ENCODE data around the gene SSTR4. TPM values are rescaled to one million over a fixed set of nuclear protein-coding genes. Genes with fewer than 3 reads are reported as not detected.

Gene SSTR4
- total and polyA plus RNA-seq, 2 donors (not counting 3 experiments of a cell fraction or from before 2014, with no cell fraction given) = not detected

- no peak overlapping the region for H2AFZ ChIP-seq (ENCODE audit: low read depth, low read length)
- BruUV-seq (replicated peaks) = no TSS peak
- H4K20me1 ChIP-seq (replicated peaks; ENCODE audit: control insufficient read depth, extremely low read depth, insufficient read depth, low read length) = no peaks in the 10 kb centered on the region
- H3K4me3 ChIP-seq (replicated peaks in 1 of 3; ENCODE audit: insufficient read depth in 1 of 3, low read depth in 1 of 3, low read length in 3 of 3) = no peak overlapping the region
- no peak for DNase-seq (ENCODE audit: low read depth, low spot score)
- intact Hi-C loops (cut with micrococcal nuclease) = no loop called here
- FAIRE-seq = no peak
- TF ChIP-seq GATA2 (IDR thresholded peaks at IDR 0.05; ENCODE audit: insufficient read depth, insufficient read length, low read depth, low read length) (no peak), POLR2AphosphoS5 (IDR thresholded peaks at IDR 0.05; ENCODE audit: insufficient read depth, low read depth, low read length) (no peak), CTCF (IDR thresholded peaks at IDR 0.05; ENCODE audit: extremely low read depth in 1 of 2, insufficient read depth in 1 of 2, low read depth in 1 of 2, low read length in 2 of 2) (no peak), MAX (IDR thresholded peaks at IDR 0.05; ENCODE audit: insufficient read depth, insufficient read length) (no peak), FOS (IDR thresholded peaks at IDR 0.05; ENCODE audit: borderline replicate concordance, insufficient read depth, low read length) (no peak), EZH2 (IDR thresholded peaks at IDR 0.05; ENCODE audit: borderline replicate concordance, low read depth, low read length, severe bottlenecking) (no peak), POLR2A (IDR thresholded peaks at IDR 0.05; ENCODE audit: low read depth, low read length) (no peak), JUN (IDR thresholded peaks at IDR 0.05; ENCODE audit: borderline replicate concordance, insufficient read depth, insufficient read length, low read depth) (no peak), MYC (IDR thresholded peaks at IDR 0.05; ENCODE audit: low read depth, low read length) (no peak)
- no peaks in the 10 kb centered on the region for H3K9me3 ChIP-seq (replicated peaks; ENCODE audit: control insufficient read depth, insufficient read depth, low read length)
- H3K4me2 ChIP-seq (ENCODE audit: insufficient read depth, low read length) = no peak overlapping the region
- H3K79me2 ChIP-seq (ENCODE audit: control insufficient read depth, insufficient read depth, low read length) = no peaks in the 10 kb centered on the region
- dilution Hi-C loops (cut with MboI; ENCODE audit: extremely low pct_ligation_motif_present, low sequenced_read_pairs) = no loop called here
- no peaks in the 10 kb centered on the region for H3K4me1 ChIP-seq (ENCODE audit: control insufficient read depth, extremely low read depth, insufficient read depth, low read length)
- H3K9me1 ChIP-seq (replicated peaks; ENCODE audit: control insufficient read depth, extremely low read depth, insufficient read depth, low read length) = no peaks in the 10 kb centered on the region
- no peak overlapping the region for H3K27ac ChIP-seq (ENCODE audit: insufficient read depth, low read depth, low read length)
- no peaks in the 10 kb centered on the region for H3K27me3 ChIP-seq (ENCODE audit: control insufficient read depth in 2 of 2, insufficient read depth in 2 of 2, low read length in 2 of 2)
- H3K36me3 ChIP-seq (ENCODE audit: control insufficient read depth in 2 of 2, extremely low read depth in 1 of 2, insufficient read depth in 2 of 2, low read length in 2 of 2) = no peaks in the 10 kb centered on the region
- no peak overlapping the region for H3K9ac ChIP-seq (replicated peaks; ENCODE audit: extremely low read depth, insufficient read depth, low read length)
- CTCF ChIA-PET = no interaction called here
- POLR2A ChIA-PET = no interaction called here
These were observed 15.7 kb upstream of the SSTR4 start for GRCh38 chr20:23019403-23019802.
